Kidney glomerular epithelial cell (primary cell): ENCODE data around the gene DAB1.

ENCODE experiments used
- DNase-seq: peaks from one replicate; lab custom pipeline; 2025; lab: John Stamatoyannopoulos, UW

DAB1 gene

GRCh38 chr1:57020216-57020615 is 403.6 kb downstream of the DAB1 start:
- no peak for DNase-seq

- DNase-seq: no peak
Observed at GRCh38 chr1:57019236-57019839, 404.5 kb downstream of the DAB1 start.

- DNase-seq: no peak
Observed at GRCh38 chr1:57018119-57018518, 405.7 kb downstream of the DAB1 start.

GRCh38 chr1:57017717-57018116 is 406.1 kb downstream of the DAB1 start:
- no peak for DNase-seq

GRCh38 chr1:57017200-57017599 is 406.7 kb downstream of the DAB1 start:
- DNase-seq: no peak

GRCh38 chr1:57015071-57015470 is 408.8 kb downstream of the DAB1 start:
- no peak for DNase-seq

- DNase-seq: no peak
Observed at GRCh38 chr1:57013522-57013921, 410.3 kb downstream of the DAB1 start.

GRCh38 chr1:57012315-57012714 is 411.5 kb downstream of the DAB1 start:
- no peak for DNase-seq

GRCh38 chr1:57010511-57010910 is 413.3 kb downstream of the DAB1 start:
- no peak for DNase-seq

GRCh38 chr1:57007948-57008347 is 415.9 kb downstream of the DAB1 start:
- no peak for DNase-seq

GRCh38 chr1:57007472-57007871 is 416.4 kb downstream of the DAB1 start:
- DNase-seq: no peak

- no peak for DNase-seq
Observed at GRCh38 chr1:57003398-57004139, 420.3 kb downstream of the DAB1 start.

- DNase-seq: no peak
Observed at GRCh38 chr1:56995414-56996100, 428.3 kb downstream of the DAB1 start.

GRCh38 chr1:56993475-56993874 is 430.4 kb downstream of the DAB1 start:
- no peak for DNase-seq

GRCh38 chr1:56992318-56993125 is 431.3 kb downstream of the DAB1 start:
- DNase-seq: no peak

- DNase-seq: no peak
Observed at GRCh38 chr1:56991576-56991975, 432.3 kb downstream of the DAB1 start.

- DNase-seq: no peak
Observed at GRCh38 chr1:56986397-56986796, 437.5 kb downstream of the DAB1 start.

GRCh38 chr1:56985857-56986256 is 438.0 kb downstream of the DAB1 start:
- no peak for DNase-seq

- DNase-seq: no peak
Observed at GRCh38 chr1:56983484-56983883, 440.4 kb downstream of the DAB1 start.

GRCh38 chr1:56979986-56980755 is 443.7 kb downstream of the DAB1 start:
- no peak for DNase-seq

- DNase-seq: no peak
Observed at GRCh38 chr1:56978819-56979218, 445.0 kb downstream of the DAB1 start.

GRCh38 chr1:56977910-56978309 is 445.9 kb downstream of the DAB1 start:
- no peak for DNase-seq
